CD4-positive, alpha-beta T cell treated with Interferon gamma for 1 hour (primary cell): ENCODE data around the gene EPB41L1.

Experiments used
- DNase-seq: peaks from one replicate; pipeline ENCODE4 v3.0.0-alpha.2; 2020

The EPB41L1 gene

DNA sequence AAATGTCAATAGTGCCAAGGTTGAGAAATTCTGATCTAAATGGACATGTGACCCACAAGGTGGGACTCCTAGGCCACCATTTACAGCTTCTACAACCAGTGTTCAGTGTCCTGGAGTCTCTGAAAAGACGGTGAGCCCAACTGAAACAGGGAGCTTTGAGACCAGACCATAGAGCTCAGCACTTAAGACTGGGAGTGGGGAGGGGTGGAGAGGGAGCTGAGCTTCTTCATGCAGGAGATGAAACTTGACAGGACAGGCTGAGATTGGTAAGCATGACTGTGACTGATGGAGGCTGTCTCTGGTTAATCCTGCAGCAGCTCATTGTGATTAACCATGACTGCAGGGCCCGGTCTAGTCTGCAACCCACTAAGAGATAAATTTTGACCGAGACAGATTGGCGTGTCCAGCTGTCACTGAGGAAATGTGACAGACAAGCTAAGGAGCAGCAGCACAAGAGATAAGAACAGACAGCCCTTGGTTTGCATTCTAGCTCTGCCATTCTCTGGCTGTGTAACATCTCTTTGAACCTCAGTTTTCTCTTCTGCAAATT lies 80.3 kb downstream of the EPB41L1 start:
- DNase-seq = no peak

DNA sequence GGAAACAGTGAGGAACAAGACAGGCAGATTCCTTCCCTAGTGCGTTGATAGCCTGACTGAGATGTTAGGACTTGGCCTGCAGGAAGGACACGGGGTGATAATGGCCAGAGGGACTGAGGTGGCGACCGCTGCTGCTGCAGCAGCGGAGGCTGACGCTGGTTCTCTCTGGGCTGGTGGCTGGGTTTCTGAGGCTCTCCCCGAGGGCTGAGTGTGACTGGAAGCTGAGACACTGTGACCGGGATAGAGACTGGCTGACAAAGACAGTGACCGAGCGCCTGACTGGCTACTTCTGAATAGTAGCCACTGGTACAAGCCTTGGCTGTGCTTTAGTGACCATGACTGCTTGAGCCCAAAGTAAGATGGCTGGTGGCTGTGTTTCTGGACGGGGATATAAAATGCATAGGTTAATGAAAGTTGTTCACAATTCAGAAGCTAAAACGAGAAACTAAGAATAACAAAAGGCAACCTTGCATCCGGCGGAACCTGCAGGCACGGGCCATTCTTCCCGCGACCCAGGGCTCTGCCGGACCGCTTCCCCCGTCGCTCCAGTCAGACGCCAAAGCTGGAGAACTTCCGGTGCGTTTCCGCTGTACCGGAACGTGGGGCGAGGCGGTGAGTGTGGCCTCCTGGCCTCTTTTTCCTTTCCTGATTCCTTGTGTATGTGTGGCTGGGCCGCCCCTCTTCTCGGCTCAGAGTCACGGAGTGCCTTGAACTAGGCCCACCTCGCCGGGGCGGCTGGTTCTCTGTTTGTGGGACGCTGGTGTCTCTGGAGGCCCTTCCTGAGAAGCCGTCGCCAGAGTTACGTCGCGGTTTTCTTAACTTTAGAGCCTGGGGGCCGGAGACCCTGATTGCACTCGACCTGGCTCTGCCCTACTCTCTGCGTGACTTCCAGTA lies 81.6 kb downstream of the EPB41L1 start, which contains the start of gene AAR2:
Gene AAR2 (plus strand): TSS at position 587 of the 894 bp plus-strand sequence. CDS start 3,391 bp downstream, outside the sequence.
- peak; percentile 67 for DNase-seq

GRCh38 chr20:36236786-36237121 lies 82.2 kb downstream of the EPB41L1 start:
- no peak for DNase-seq

- DNase-seq = no peak
Observed at GRCh38 chr20:36237477-36237876, 82.9 kb downstream of the EPB41L1 start.

GRCh38 chr20:36238153-36238552 lies 83.6 kb downstream of the EPB41L1 start:
- no peak for DNase-seq

- DNase-seq = no peak
Observed at GRCh38 chr20:36238760-36239159, 84.2 kb downstream of the EPB41L1 start.

- no peak for DNase-seq
Observed at GRCh38 chr20:36240076-36240475, 85.5 kb downstream of the EPB41L1 start.

GRCh38 chr20:36241678-36242077 lies 87.1 kb downstream of the EPB41L1 start:
- no peak for DNase-seq

- DNase-seq = no peak
Observed at GRCh38 chr20:36243726-36244125, 89.2 kb downstream of the EPB41L1 start.

GRCh38 chr20:36246401-36246800 lies 91.9 kb downstream of the EPB41L1 start:
- no peak for DNase-seq

DNA sequence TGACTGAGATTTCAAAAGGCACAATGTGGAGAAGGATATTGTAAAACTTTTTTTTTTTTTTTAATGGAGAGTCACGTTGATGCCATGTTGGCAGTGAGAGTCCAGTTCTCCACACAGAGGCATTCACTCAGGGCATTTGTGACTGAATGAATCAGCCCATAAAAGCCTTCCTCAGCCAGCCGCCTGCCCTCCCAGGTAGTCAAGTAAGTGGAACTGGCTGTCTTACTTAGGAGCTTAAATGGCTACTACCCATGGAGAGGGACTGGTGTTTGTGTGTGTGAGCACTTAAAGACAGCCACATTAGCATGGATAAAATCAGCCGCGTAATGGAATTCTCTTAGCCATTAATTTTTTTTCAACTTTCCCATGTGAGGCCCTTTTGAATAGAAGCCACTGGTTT lies 94.3 kb downstream of the EPB41L1 start:
- no peak for DNase-seq

DNA sequence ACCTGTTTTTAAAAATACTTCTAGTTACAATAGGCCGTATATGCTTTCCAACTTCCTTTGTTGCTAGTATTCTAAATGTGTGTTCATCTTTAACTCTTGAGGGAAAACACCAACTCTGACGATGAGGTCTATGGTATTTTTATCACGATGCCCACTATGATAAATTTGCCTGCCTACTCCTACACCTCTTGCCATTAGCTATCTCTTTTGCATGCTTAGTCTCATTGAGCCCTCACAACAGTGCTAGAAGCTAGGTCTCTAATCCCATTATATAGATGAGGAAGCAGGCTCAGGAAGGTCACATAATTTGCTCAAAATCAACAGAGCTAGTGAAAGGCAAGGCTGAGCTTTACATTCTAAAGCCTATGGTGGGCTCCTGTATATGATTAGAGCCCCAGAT lies 94.9 kb downstream of the EPB41L1 start:
- no peak for DNase-seq

DNA sequence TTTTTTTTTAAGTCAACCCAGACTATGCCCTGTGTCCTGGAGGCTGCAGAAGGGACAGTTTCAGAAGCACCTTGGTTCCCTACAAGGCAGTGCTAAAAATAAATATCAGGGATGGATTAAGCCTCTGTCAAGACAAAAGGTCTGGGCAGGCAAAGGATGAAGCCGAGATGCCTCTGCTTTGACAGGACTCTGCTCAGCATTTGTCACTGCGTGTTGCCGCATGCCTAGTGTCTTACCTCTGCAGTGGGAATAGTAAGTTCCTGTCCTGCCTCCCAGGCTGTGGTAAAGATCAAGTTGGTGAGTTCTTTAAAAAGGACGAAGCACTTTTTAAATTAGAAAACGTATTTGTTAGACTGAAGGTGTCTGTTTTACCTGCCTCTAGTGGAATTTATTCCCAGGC lies 96.9 kb downstream of the EPB41L1 start:
- no peak for DNase-seq

- DNase-seq = no peak
Observed at GRCh38 chr20:36252511-36252910, 98.0 kb downstream of the EPB41L1 start.

GRCh38 chr20:36253036-36253435 lies 98.5 kb downstream of the EPB41L1 start:
- DNase-seq = no peak

GRCh38 chr20:36254076-36254475 lies 99.5 kb downstream of the EPB41L1 start:
- DNase-seq = no peak

GRCh38 chr20:36255445-36255844 lies 100.9 kb downstream of the EPB41L1 start:
- no peak for DNase-seq

DNA sequence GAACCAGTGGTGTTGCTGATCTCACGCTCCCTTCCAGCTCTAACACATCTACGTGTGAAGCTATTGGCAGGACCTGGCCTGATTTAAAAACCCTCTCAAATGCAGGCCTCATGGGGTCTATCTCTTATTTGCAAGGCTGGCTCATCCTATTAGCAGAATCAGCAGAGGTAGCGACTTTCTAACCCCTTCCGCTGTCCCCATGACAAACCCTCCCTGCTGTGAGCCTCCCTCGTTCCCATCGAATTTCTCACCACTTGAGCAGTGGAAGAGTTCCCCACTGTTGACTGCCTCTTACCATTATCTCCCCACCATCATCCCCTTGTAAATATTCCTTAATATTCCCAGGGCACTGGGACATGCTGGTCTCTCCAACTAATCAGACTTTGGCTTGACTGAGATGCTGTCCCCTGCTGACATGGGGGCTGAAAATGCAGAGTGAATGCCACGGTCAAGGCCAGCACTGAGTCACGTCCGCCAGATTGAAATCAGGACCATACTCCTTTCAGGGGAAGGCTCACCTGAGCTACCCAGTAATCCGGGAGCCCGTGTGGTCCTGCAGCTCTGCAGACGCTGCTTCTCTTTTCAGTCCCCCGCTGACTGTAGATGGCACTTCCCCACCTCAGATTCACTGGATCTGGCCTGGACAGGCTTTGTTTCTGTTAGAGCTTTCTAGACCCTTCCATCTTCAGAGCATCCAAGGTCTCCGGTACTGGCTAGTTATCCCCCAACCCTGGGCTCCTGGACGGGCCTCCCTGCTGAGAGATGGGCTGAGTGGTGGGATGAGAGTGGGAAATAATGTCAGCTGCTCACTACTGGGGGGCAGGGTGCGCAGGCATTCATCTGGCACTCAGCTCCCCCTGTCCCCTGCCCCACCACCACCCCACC lies 104.9 kb downstream of the EPB41L1 start:
- no peak for DNase-seq

- no peak for DNase-seq
Observed at GRCh38 chr20:36260316-36260715, 105.8 kb downstream of the EPB41L1 start.

DNA sequence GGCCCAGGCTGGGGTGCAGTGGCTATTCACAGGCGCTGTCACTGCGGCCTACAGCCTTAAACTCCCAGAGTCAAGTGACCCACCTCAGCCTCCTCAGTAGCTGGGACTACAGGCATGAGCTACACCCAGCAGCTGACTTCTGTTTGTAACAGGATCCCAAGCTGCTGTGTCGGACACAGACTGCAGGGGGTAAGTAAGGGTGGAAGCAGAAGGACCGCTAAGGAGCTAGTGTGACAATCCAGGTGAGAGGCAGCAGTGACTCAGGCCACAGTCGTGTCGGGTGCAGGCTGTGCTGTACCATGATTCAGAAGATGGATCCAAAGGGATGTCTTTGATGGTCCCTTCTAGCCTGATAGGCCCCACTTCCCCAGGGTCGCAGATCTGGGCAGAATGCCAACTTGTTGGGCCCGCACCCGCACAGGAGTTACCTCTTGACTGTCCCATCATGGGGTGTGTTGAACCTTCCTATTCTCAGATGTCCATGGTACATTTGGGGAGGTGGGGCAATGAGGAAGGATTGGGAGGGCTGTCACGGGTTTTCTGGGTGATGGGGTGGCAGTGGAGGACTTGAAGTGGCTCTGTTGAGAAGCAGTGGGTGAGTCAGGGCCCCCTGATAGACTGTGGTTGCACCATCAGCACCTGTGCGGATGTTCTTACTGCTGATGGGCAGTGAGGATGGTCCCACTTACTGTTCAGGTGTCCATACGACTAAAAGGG lies 107.0 kb downstream of the EPB41L1 start:
- no peak for DNase-seq

DNA sequence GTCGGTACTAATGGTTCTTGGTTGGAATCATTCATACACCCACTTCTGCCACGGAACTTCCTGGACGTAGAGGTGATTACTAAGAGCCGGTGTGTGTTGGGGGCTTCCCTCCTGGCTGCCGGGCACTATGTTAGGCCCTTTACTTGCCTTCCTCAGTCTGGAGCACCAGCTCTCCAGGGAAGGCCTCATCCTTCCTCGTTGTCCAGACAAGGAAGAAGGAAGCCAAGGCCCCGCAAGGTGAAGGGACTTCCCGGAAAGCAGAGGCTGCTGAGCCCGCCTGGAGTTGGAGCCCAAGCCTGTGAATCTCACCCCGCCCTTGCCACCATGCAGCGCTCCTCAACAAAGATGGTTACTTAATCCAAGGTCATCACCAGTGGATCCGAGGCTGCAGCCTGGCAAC lies 107.9 kb downstream of the EPB41L1 start:
- no peak for DNase-seq

GRCh38 chr20:36264426-36265246 lies 110.1 kb downstream of the EPB41L1 start:
- DNase-seq = no peak
